Right lobe of liver (tissue), 4 donors: ENCODE results near the gene CUX1.

Source experiments
- CTCF ChIP-seq, 4 donors: fragments of 200-600 bp in 3 of 4; fragments of 450-650 bp in 1 of 4; IDR thresholded peaks; one replicate each; pipeline versions ENCODE4 v1.5.1 to v1.8.0; 2016 to 2022; ENCODE audit warnings: antibody characterized with exemption in 4 of 4, mild to moderate bottlenecking in 2 of 4
- POLR2A ChIP-seq: fragments of 450-650 bp; IDR thresholded peaks from one replicate; pipeline ENCODE4 v1.6.1; 2017; ENCODE audit warnings: antibody characterized with exemption, mild to moderate bottlenecking
- donor health status: DM: no; HTN: no; CAD: no.
- donor health status: DM: no; HTN: no; CAD: no.
- donor health status: DM: no; HTN: yes; CAD: no.

- TF ChIP-seq CTCF (IDR thresholded peaks at IDR 0.05), result no peak
- no peak for TF ChIP-seq POLR2A
These were observed 380.2 kb downstream of the CUX1 start for GRCh38 chr7:102197599-102197998.
